ENCODE results near the gene IL34.

- TF ChIP-seq JUN (IDR thresholded peaks at IDR 0.05) (no peak), RAD21 (conservative IDR thresholded peaks at IDR 0.05 in 1 of 2, IDR thresholded peaks at IDR 0.05 in 1 of 2) (no peak), CTCF (IDR thresholded peaks at IDR 0.05) (no peak), MAX (IDR thresholded peaks at IDR 0.05) (no peak), SMC3 (IDR thresholded peaks at IDR 0.05) (no peak), POLR2A (IDR thresholded peaks at IDR 0.05; ENCODE audit: low read length) (no peak), NR3C1 (IDR thresholded peaks at IDR 0.05) (no peak), ZSCAN20 (CRISPR knock-in tag; IDR thresholded peaks at IDR 0.05) (no peak), EP300 (IDR thresholded peaks at IDR 0.05) (no peak), MYC (IDR thresholded peaks at IDR 0.05; ENCODE audit: borderline replicate concordance, low read length) (no peak), RNF2 (IDR thresholded peaks at IDR 0.05; ENCODE audit: borderline replicate concordance, low read depth) (no peak)
These were observed 56.3 kb downstream of the IL34 start for GRCh38 chr16:70702624-70703023.
